HG03558 (cell line): ENCODE results near the gene GAB4.
"Not testable (repeated sequence)": the region's sequence is repeated elsewhere in the genome, so short reads cannot be mapped to it uniquely, and the experiment has no call there.

ENCODE experiments used
- ATAC-seq: cut with Tn5 transposase; IDR thresholded peaks from one replicate; pipeline ENCODE4 v1.9.1; 2021; ENCODE audit warnings: moderate number of reproducible peaks; ENCODE audit not compliant: unreplicated experiment; ENCODE audit errors: extremely low read depth

Gene GAB4

GRCh38 chr22:16917144-16918003 lies 90.6 kb downstream of the GAB4 start:
- ATAC-seq, result no peak

GRCh38 chr22:16915701-16916100 lies 92.3 kb downstream of the GAB4 start:
- no peak for ATAC-seq

GRCh38 chr22:16914911-16915310 lies 93.1 kb downstream of the GAB4 start:
- not testable (repeated sequence) for ATAC-seq

GRCh38 chr22:16914006-16914405 lies 94.0 kb downstream of the GAB4 start:
- ATAC-seq, result no peak

GRCh38 chr22:16912281-16912680 lies 95.7 kb downstream of the GAB4 start:
- ATAC-seq, result no peak
